Measurements from ENCODE around the gene ERBB3.
A peak's percentile ranks its signal among the peaks of the same experiment; 100 is the strongest.

Gene ERBB3

DNA sequence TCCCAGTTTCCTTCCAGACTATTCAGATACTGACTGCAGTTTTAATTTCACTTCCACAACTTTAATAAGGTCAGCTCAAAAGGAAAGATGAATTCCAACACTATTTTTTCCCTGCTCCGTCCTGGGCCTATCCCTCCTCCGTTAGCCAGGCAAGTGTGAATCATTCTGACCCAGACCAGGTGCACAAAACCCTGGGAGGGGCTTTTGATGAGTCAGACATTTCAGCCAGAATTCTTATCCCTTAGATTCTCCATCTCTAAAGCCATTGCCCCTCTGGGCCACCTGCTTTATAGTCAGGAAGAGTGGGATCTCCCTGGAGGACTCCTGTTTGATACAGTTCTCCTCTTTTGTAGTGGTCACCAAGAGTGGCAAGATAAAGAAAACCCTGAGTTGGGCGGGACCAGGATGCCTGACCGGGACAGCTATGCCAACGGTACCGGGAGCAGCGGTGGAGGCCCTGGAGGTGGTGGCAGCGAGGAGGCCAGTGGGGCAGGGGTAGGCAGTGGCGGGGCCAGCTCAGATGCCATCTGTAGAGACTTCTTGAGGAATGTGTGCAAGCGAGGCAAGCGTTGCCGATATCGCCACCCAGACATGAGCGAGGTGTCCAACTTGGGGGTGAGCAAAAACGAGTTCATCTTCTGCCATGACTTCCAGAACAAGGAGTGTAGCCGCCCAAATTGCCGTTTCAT, 40.3 kb downstream of the ERBB3 start:
- peaks cover 29% of the 10 kb centered on the region for H3K4me1 ChIP-seq (ENCODE audit: control insufficient read depth, insufficient read depth, low read length, poor library complexity, severe bottlenecking)
- no peak overlapping the region for H3K4me3 ChIP-seq (ENCODE audit: insufficient read depth, low read depth, low read length, poor library complexity, severe bottlenecking)
- peaks cover 16% of the 10 kb centered on the region for H3K36me3 ChIP-seq (ENCODE audit: control insufficient read depth, insufficient read depth, low read length)
- H3K27ac ChIP-seq (ENCODE audit: insufficient read depth, low read length, poor library complexity, severe bottlenecking), result no peak overlapping the region
- H3K27me3 ChIP-seq (replicated peaks; ENCODE audit: control insufficient read depth, insufficient read depth, low read length, poor library complexity, severe bottlenecking), result no peaks in the 10 kb centered on the region
- no peaks in the 10 kb centered on the region for H3K9me3 ChIP-seq (ENCODE audit: control insufficient read depth, low read length)
- DNase-seq, result no peak

DNA sequence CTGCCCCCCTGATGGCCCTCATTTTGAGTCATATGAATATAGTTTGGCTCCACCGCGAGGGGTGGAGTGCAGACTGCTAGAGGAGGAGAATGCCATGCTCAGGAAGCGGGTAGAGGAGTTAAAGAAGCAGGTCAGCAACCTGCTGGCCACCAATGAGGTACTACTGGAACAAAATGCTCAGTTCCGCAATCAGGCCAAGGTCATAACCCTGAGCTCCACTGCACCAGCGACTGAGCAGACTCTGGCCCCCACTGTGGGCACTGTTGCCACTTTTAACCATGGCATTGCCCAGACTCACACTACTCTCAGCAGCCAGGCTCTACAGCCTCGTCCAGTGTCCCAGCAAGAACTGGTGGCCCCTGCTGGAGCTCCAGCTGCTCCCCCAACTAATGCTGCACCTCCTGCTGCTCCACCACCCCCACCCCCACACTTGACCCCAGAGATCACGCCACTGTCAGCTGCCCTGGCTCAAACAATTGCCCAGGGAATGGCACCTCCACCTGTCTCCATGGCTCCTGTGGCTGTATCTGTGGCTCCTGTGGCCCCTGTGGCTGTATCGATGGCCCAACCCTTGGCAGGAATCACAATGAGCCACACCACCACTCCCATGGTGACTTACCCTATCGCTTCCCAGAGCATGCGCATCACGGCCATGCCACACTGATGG, 41.4 kb downstream of the ERBB3 start:
- Histone ChIP-seq H3K9me3 (ENCODE audit: control insufficient read depth, low read length) (no peaks in the 10 kb centered on the region), H3K27me3 (replicated peaks; ENCODE audit: control insufficient read depth, insufficient read depth, low read length, poor library complexity, severe bottlenecking) (no peaks in the 10 kb centered on the region), H3K36me3 (ENCODE audit: control insufficient read depth, insufficient read depth, low read length) (peaks cover 16% of the 10 kb centered on the region), H3K4me1 (ENCODE audit: control insufficient read depth, insufficient read depth, low read length, poor library complexity, severe bottlenecking) (peaks cover 34% of the 10 kb centered on the region), H3K4me3 (ENCODE audit: insufficient read depth, low read depth, low read length, poor library complexity, severe bottlenecking) (no peak overlapping the region), H3K27ac (ENCODE audit: insufficient read depth, low read length, poor library complexity, severe bottlenecking) (no peak overlapping the region)
- no peak for DNase-seq

DNA sequence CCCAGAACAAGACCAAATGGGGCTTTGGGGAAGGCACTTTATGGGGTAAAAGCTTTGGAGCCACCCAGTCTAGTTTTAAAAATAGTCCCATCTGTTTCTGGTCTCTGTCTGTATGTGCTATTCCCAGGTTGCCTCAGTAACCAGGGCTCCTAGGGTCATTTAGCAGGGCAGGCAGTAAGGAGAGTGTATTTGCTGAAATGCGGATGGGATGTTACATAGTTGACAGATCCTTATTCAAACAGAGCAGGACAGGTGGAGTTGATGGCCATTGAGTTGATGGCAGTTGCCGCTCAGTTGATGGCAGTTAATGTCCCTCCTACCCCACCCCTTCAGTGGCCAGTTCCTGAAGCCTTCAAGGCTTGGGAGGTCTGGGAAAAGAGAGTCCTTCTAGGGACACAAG, 42.7 kb downstream of the ERBB3 start:
- Histone ChIP-seq H3K27me3 (replicated peaks; ENCODE audit: control insufficient read depth, insufficient read depth, low read length, poor library complexity, severe bottlenecking) (no peaks in the 10 kb centered on the region), H3K4me1 (ENCODE audit: control insufficient read depth, insufficient read depth, low read length, poor library complexity, severe bottlenecking) (peaks cover 37% of the 10 kb centered on the region), H3K9me3 (ENCODE audit: control insufficient read depth, low read length) (no peaks in the 10 kb centered on the region), H3K36me3 (ENCODE audit: control insufficient read depth, insufficient read depth, low read length) (peaks cover 16% of the 10 kb centered on the region), H3K4me3 (ENCODE audit: insufficient read depth, low read depth, low read length, poor library complexity, severe bottlenecking) (no peak overlapping the region), H3K27ac (ENCODE audit: insufficient read depth, low read length, poor library complexity, severe bottlenecking) (no peak overlapping the region)
- no peak for DNase-seq

DNA sequence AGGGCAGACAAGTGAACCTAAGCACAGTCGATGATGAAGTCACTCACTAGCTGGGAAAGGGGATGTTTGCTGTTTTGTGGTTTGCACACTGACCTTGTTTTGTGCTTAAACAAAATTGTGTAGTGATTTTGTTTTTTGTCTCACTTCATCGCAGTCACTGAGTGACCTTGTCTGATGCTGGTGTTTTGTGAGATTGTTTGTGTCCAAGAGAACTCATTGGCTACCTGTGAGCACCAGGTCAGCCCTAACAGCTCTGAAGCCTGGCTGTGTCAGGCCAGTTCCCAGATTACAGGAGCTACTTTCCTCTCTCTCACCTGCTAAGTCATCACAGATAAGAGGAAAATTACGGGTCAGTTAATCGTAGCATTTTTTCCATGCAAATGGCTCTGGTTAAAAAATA, 44.2 kb downstream of the ERBB3 start:
- H3K9me3 ChIP-seq (ENCODE audit: control insufficient read depth, low read length), result no peaks in the 10 kb centered on the region
- peaks cover 27% of the 10 kb centered on the region for H3K4me1 ChIP-seq (ENCODE audit: control insufficient read depth, insufficient read depth, low read length, poor library complexity, severe bottlenecking)
- H3K4me3 ChIP-seq (ENCODE audit: insufficient read depth, low read depth, low read length, poor library complexity, severe bottlenecking), result no peak overlapping the region
- peaks cover 16% of the 10 kb centered on the region for H3K36me3 ChIP-seq (ENCODE audit: control insufficient read depth, insufficient read depth, low read length)
- H3K27ac ChIP-seq (ENCODE audit: insufficient read depth, low read length, poor library complexity, severe bottlenecking), result no peak overlapping the region
- H3K27me3 ChIP-seq (replicated peaks; ENCODE audit: control insufficient read depth, insufficient read depth, low read length, poor library complexity, severe bottlenecking), result no peaks in the 10 kb centered on the region
- no peak for DNase-seq

DNA sequence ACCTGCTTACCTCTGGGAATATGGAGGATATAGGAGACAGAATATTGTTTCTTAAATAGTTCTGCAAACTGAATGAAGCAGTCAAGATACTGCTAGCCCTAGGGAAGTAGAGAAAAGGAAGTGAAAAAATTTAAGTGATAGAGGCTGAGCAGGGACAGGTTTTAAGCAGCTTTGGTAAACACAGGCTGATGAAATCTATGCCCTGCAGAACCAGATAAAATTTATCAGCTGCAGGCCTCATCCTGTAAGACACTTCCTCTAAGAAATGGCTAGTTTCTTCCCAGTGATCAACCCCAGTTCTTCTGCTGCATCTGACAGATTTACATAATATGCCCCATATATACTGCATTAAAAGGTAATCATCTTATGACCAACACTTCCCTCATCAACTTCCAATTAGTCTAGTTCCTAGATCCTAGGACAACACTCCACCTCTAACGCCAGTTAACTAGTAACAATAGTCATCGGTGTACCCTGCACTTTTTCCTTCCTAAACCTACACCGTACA, 46.8 kb downstream of the ERBB3 start:
- peak overlapping the region; percentile 73 for H3K27ac ChIP-seq (ENCODE audit: insufficient read depth, low read length, poor library complexity, severe bottlenecking)
- no peaks in the 10 kb centered on the region for H3K27me3 ChIP-seq (replicated peaks; ENCODE audit: control insufficient read depth, insufficient read depth, low read length, poor library complexity, severe bottlenecking)
- no peaks in the 10 kb centered on the region for H3K9me3 ChIP-seq (ENCODE audit: control insufficient read depth, low read length)
- H3K4me3 ChIP-seq (ENCODE audit: insufficient read depth, low read depth, low read length, poor library complexity, severe bottlenecking), result no peak overlapping the region
- peaks cover 34% of the 10 kb centered on the region for H3K4me1 ChIP-seq (ENCODE audit: control insufficient read depth, insufficient read depth, low read length, poor library complexity, severe bottlenecking)
- peaks cover 21% of the 10 kb centered on the region for H3K36me3 ChIP-seq (ENCODE audit: control insufficient read depth, insufficient read depth, low read length)
- no peak for DNase-seq

DNA sequence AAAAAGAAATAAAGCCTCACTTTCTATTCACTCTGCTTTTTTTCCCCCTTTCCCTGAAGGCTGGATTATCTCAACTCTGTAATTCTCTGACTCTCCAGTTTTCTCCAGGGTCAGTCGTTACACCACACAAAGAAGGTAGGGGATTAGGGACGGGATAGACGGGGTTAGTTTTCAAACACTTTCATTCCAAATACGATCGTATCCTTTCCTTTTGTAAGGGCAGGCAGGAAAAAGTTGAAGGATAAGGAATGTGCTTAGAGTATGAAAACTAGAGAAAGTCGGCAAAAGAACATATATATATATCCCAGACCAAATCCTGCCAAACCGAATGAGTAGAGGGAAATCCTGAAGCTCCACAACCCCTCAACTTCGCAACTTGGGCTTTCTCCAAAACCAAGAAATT, 47.5 kb downstream of the ERBB3 start:
- H3K27ac ChIP-seq (ENCODE audit: insufficient read depth, low read length, poor library complexity, severe bottlenecking), result peak overlapping the region; percentile 73
- no peaks in the 10 kb centered on the region for H3K27me3 ChIP-seq (replicated peaks; ENCODE audit: control insufficient read depth, insufficient read depth, low read length, poor library complexity, severe bottlenecking)
- H3K36me3 ChIP-seq (ENCODE audit: control insufficient read depth, insufficient read depth, low read length), result peaks cover 24% of the 10 kb centered on the region
- H3K4me3 ChIP-seq (ENCODE audit: insufficient read depth, low read depth, low read length, poor library complexity, severe bottlenecking), result peak overlapping the region; percentile 36
- H3K9me3 ChIP-seq (ENCODE audit: control insufficient read depth, low read length), result no peaks in the 10 kb centered on the region
- peaks cover 34% of the 10 kb centered on the region for H3K4me1 ChIP-seq (ENCODE audit: control insufficient read depth, insufficient read depth, low read length, poor library complexity, severe bottlenecking)
- no peak for DNase-seq

DNA sequence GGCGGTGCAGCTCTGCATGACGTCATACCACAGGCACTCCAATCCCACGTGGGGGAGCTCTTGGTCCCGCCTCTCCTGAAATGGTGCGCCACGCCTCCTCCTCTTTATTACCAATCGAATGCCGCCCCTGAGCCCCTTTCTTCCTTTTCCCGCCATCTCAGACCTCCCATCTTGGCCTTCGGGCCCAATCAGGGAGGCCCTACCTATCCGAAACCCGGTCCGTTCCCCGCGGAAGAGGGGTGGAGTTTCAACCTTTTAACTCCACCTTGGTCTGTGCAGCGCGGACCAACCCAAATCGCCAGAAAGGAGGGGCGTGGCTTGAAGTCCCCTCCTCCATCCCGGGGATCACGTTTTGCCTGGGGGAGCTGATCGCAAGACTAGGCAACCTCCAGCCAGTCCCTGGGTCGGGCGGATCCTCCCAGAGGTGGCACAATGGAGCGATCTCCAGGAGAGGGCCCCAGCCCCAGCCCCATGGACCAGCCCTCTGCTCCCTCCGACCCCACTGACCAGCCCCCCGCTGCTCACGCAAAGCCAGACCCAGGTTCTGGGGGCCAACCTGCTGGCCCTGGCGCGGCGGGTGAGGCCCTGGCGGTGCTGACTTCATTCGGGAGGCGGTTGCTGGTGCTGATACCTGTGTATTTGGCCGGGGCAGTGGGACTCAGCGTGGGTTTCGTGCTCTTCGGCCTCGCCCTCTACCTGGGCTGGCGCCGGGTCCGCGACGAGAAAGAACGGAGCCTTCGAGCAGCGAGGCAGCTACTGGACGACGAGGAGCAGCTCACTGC, 48.1 kb downstream of the ERBB3 start, which contains the start of gene ESYT1:
ESYT1 (plus strand) TSS at position 380 of the 782 bp plus-strand sequence; CDS start at position 433, 53 bp downstream.
- peak; percentile 97 to 99 (median 98) for DNase-seq
- Histone ChIP-seq H3K27ac (ENCODE audit: insufficient read depth, low read length, poor library complexity, severe bottlenecking) (peak within 1 kb of the TSS; percentile 76), H3K4me3 (ENCODE audit: insufficient read depth, low read depth, low read length, poor library complexity, severe bottlenecking) (peak within 1 kb of the TSS; percentile 71), H3K4me1 (ENCODE audit: control insufficient read depth, insufficient read depth, low read length, poor library complexity, severe bottlenecking) (peaks cover 34% of the 10 kb centered on the region), H3K9me3 (ENCODE audit: control insufficient read depth, low read length) (no peaks in the 10 kb centered on the region), H3K27me3 (replicated peaks; ENCODE audit: control insufficient read depth, insufficient read depth, low read length, poor library complexity, severe bottlenecking) (no peaks in the 10 kb centered on the region), H3K36me3 (ENCODE audit: control insufficient read depth, insufficient read depth, low read length) (peaks cover 30% of the 10 kb centered on the region)

DNA sequence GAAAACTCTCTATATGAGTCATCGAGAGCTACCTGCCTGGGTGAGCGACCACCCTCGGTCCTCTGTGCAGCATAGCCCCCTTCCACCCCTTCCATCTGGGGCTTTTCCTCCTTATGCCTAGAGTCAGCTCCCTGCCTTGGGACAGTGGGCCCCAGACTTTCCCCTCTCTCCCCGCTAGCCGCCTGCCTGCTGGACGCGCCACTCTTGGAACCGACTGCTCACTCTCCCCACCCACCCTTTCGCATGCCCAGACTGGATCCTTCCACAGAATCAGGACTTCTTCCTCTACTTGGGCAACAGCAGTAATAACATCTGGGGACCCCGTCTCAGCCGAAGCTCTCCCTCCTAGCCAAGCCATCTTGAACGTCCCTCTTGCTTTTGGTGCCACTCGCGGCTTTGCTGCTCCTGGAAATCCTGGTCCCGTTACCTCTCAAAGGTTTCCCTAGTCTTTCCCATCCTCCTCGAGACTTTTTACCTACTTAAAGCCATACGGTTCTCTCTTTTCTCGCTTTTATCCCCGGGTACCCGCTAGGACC, 48.8 kb downstream of the ERBB3 start:
- H3K4me3 ChIP-seq (ENCODE audit: insufficient read depth, low read depth, low read length, poor library complexity, severe bottlenecking), result peak overlapping the region; percentile 71
- peak overlapping the region; percentile 76 for H3K27ac ChIP-seq (ENCODE audit: insufficient read depth, low read length, poor library complexity, severe bottlenecking)
- H3K27me3 ChIP-seq (replicated peaks; ENCODE audit: control insufficient read depth, insufficient read depth, low read length, poor library complexity, severe bottlenecking), result no peaks in the 10 kb centered on the region
- no peak for DNase-seq
- no peaks in the 10 kb centered on the region for H3K9me3 ChIP-seq (ENCODE audit: control insufficient read depth, low read length)
- H3K4me1 ChIP-seq (ENCODE audit: control insufficient read depth, insufficient read depth, low read length, poor library complexity, severe bottlenecking), result peaks cover 34% of the 10 kb centered on the region
- peaks cover 36% of the 10 kb centered on the region for H3K36me3 ChIP-seq (ENCODE audit: control insufficient read depth, insufficient read depth, low read length)

DNA sequence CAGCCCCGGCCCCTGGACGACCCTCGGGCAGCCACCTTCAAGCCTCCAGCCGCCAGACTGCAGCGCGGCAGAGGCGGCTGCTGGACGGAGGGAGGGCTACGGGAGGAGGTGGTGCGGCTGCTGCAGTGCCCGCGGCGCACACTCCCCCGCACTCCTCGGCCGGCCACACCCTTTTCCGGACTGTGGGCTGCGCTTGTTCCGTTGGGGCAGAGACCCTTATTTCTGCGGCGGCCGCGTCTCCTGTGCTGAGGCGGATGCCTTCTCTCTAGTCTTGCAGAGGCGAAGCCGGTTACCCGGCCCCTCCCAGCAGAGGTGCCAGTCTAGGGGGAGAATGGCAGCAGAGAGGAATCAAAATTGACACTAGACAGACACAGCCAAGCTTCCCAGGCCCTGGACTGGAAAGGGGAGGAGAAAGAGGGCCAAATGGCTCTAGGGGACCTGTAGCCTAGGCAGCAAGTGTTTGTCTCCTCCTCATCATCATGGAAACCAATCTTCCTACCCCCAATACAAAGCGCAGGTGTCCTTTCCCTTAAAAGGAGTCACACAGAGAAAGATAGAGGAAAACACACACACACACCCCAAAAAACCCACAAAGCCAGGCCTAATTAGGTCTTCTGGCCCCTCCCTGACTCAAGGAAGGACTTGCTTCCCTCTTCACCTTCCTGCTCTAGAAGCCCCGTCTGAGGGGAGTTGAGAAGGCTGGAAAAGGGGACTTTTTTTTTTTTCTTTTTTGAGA, 49.4 kb downstream of the ERBB3 start:
- no peaks in the 10 kb centered on the region for H3K27me3 ChIP-seq (replicated peaks; ENCODE audit: control insufficient read depth, insufficient read depth, low read length, poor library complexity, severe bottlenecking)
- peak; percentile 62 to 64 (median 62) for DNase-seq
- H3K4me3 ChIP-seq (ENCODE audit: insufficient read depth, low read depth, low read length, poor library complexity, severe bottlenecking), result peak overlapping the region; percentile 71
- H3K36me3 ChIP-seq (ENCODE audit: control insufficient read depth, insufficient read depth, low read length), result peaks cover 43% of the 10 kb centered on the region
- H3K4me1 ChIP-seq (ENCODE audit: control insufficient read depth, insufficient read depth, low read length, poor library complexity, severe bottlenecking), result peaks cover 34% of the 10 kb centered on the region
- peak overlapping the region; percentile 76 for H3K27ac ChIP-seq (ENCODE audit: insufficient read depth, low read length, poor library complexity, severe bottlenecking)
- no peaks in the 10 kb centered on the region for H3K9me3 ChIP-seq (ENCODE audit: control insufficient read depth, low read length)
